ENCODE data around the gene NBPF6.
"Not testable (repeated sequence)": the region's sequence is repeated elsewhere in the genome, so short reads cannot be mapped to it uniquely, and the experiment has no call there.

Gene NBPF6

GRCh38 chr1:108450043-108450442 lies at the start of gene NBPF6:
NBPF6 (plus strand) TSS chr1:108450343; CDS start chr1:108450602, 259 bp downstream.
- not testable (repeated sequence) for DNase-seq

- not testable (repeated sequence) for DNase-seq
These were observed 38.9 kb upstream of the NBPF6 start for GRCh38 chr1:108411098-108411833.

- DNase-seq, result not testable (repeated sequence)
These were observed 30.0 kb upstream of the NBPF6 start for GRCh38 chr1:108420129-108420528.

- DNase-seq, result not testable (repeated sequence)
These were observed 28.9 kb upstream of the NBPF6 start for GRCh38 chr1:108421061-108421916.

- not testable (repeated sequence) for DNase-seq
These were observed 23.3 kb upstream of the NBPF6 start for GRCh38 chr1:108426877-108427276.

- not testable (repeated sequence) for DNase-seq
These were observed 18.1 kb upstream of the NBPF6 start for GRCh38 chr1:108432002-108432401.

- DNase-seq, result not testable (repeated sequence)
These were observed 16.7 kb upstream of the NBPF6 start for GRCh38 chr1:108433404-108433803.

- DNase-seq, result not testable (repeated sequence)
These were observed 11.6 kb upstream of the NBPF6 start for GRCh38 chr1:108438536-108438935.

- not testable (repeated sequence) for DNase-seq
These were observed 4.4 kb downstream of the NBPF6 start for GRCh38 chr1:108454521-108454920.

- not testable (repeated sequence) for DNase-seq
These were observed 8.5 kb downstream of the NBPF6 start for GRCh38 chr1:108458661-108459060.

GRCh38 chr1:108461758-108462157 lies 11.6 kb downstream of the NBPF6 start:
- not testable (repeated sequence) for DNase-seq

GRCh38 chr1:108463962-108464361 lies 13.8 kb downstream of the NBPF6 start:
- not testable (repeated sequence) for DNase-seq

GRCh38 chr1:108466166-108466565 lies 16.0 kb downstream of the NBPF6 start:
- DNase-seq, result not testable (repeated sequence)

GRCh38 chr1:108467155-108467554 lies 17.0 kb downstream of the NBPF6 start:
- not testable (repeated sequence) for DNase-seq

GRCh38 chr1:108470750-108471149 lies 20.6 kb downstream of the NBPF6 start:
- DNase-seq, result not testable (repeated sequence)

GRCh38 chr1:108474516-108474915 lies 24.4 kb downstream of the NBPF6 start:
- DNase-seq, result not testable (repeated sequence)

- DNase-seq, result no peak
These were observed 28.4 kb downstream of the NBPF6 start for GRCh38 chr1:108478429-108479015.

- DNase-seq, result no peak
These were observed 32.6 kb downstream of the NBPF6 start for GRCh38 chr1:108482708-108483107.

- not testable (repeated sequence) for DNase-seq
These were observed 35.8 kb downstream of the NBPF6 start for GRCh38 chr1:108485990-108486389.

- peak; percentile 34 for DNase-seq
These were observed 36.6 kb downstream of the NBPF6 start for GRCh38 chr1:108486707-108487106.

GRCh38 chr1:108495008-108495407 lies 44.9 kb downstream of the NBPF6 start:
- DNase-seq, result not testable (repeated sequence)

GRCh38 chr1:108496856-108497255 lies 46.7 kb downstream of the NBPF6 start:
- DNase-seq, result not testable (repeated sequence)

GRCh38 chr1:108502138-108502537 lies 52.0 kb downstream of the NBPF6 start:
- DNase-seq, result no peak
